Stimulated activated CD4-positive, alpha-beta T cell treated with anti-CD3 and anti-CD28 coated beads, Interleukin-15, amount 100 ng/mL, for 24 hours (primary cell): ENCODE results near the gene CCL14.

ENCODE experiments used
- DNase-seq: peaks from one replicate; pipeline ENCODE4 v3.0.0-alpha.2; 2020

The CCL14 gene

GRCh38 chr17:35936063-35936462 lies 50.5 kb downstream of the CCL14 start:
- DNase-seq = no peak

DNA sequence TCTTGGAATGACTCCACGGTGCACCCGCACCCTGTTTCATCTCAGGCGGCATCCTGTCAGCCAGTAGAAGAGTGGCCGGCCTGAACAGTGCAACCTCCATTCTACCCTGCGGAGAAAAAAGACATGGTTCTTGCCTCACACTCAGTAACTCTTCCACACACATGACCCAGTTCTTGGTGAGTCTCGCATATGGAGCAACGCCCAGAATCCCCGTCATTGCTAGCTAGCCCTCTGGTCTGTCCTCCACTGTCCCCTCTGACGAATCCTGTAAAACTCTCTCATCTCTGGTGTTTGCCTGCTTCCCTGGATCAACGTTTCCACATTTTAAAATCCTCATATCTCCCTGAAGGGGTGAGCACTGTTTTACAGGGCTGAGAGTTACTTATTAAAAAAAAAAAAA lies 51.8 kb downstream of the CCL14 start:
- no peak for DNase-seq
